Activated T-cell treated with anti-CD3 and anti-CD28 coated beads for 48 hours (primary cell): ENCODE results near the gene HS6ST1.

Source experiments
- DNase-seq: peaks from one replicate; pipeline ENCODE4 v3.0.0-alpha.2; 2020; ENCODE audit warnings: low read depth

HS6ST1 gene, protein sequence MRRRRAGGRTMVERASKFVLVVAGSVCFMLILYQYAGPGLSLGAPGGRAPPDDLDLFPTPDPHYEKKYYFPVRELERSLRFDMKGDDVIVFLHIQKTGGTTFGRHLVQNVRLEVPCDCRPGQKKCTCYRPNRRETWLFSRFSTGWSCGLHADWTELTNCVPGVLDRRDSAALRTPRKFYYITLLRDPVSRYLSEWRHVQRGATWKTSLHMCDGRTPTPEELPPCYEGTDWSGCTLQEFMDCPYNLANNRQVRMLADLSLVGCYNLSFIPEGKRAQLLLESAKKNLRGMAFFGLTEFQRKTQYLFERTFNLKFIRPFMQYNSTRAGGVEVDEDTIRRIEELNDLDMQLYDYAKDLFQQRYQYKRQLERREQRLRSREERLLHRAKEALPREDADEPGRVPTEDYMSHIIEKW

DNA sequence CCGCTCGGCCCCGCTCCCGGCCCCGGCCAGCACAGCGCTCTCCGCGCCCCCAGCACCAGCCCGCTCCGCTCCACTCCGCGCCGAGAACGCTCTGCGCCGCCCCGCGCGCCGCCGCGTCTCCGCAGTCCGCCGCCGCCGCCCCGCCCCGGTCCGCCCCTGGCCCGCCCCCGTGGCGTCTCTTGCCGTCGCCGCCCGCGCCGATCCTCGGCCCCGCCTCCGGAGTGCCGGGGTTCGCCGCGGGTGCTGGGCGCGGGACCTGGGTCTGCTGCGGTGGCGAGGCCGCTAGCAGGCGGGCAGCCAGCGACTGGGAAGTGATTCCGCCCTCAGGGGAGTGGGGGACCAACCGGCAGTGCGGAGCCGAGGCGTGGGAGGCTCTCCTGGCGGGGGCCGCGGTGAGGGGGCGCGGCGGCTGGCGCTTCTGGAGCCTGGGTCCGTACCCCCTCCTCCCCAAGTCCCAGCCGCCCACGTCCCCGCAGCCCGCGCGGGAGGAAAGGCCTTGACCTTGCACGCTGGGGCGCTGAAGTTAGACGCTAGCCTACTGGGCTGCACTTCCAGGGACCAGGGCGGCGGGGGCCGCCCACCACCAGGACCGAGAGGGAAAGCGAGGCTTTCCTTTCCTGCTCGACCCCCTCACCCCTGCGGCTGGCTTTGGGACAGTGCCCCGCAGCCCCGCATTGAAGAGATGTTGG lies at the start of gene HS6ST1:
Gene HS6ST1 (minus strand): TSS at position 93 of the 689 bp plus-strand sequence. CDS start 305 bp downstream, outside the sequence.
- DNase-seq: peak; percentile 91

DNA sequence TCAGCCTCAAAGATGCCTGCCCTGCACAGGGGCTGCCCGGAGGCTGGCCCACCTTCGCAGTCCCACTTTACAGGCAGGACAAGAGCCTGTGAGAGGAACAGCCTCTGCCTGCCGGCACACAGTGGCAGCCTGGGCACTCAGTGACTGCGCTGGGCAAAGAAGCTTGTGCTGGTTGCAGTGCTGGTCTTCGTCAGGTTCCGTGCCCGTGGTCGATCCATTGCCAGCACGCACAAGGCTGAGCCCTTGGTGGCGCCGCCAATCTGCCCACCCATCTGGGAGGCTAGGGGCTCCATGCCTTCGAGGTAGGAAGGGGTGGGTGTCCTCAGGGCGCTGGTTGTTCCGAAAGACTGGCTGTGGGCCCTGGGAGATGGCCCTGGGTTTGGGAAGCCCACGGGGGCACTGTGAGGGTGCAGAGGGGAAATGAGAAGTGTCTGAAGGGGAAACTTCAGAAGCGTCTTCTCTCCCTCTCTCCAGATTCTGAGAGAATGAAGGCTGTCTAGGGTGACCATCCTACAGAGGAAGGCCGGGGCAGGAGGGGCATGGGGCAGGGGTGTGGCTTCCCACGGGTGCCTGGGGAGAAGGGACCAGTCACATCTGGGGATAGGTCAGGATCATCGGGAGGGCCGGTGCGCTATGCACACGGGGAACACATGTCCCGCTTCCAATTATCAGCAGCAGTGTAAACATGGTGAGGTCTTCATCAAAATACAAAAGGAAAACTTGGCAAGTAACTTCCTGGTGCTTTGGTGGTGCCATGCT lies 49.1 kb upstream of the HS6ST1 start:
- DNase-seq: no peak

DNA sequence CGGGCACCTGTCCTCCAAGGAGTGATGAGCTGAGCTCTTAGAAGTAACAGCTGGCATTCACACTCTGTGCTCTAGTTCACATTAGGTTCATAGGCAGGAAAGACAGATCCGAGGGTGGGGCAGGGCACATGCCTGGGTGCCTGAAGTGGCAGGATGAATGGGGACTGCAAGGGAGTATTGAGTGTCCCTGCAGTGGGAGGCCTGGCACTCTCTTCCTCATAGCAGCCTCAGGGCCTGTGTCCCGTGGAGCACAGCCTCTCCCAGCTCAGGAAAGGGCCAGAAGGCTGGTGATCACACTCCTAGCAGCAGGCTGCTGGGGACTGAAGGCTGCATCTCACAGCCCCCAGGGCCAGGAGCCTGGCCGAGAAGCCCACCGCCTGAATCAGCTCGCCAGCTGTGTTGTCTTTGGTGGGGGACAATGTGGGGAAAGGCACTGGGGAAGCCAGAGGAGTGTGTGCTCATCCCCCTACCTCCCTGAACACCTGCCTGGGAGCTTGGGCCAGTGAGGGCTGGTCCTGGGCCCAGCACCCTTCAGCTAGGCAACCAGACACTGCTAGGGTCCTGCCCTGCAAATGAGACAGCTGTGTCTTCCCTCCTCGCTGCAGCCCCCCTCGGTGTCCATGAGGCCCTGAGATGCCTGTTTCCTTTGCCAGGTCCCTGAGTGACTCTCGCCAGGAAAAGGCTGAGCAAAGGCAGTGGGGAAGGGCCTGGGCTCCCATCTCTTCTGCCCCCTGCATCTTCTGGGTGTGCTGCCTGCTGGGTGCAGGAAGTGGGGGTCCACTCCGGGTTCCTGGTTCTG lies 48.2 kb upstream of the HS6ST1 start:
- no peak for DNase-seq

DNA sequence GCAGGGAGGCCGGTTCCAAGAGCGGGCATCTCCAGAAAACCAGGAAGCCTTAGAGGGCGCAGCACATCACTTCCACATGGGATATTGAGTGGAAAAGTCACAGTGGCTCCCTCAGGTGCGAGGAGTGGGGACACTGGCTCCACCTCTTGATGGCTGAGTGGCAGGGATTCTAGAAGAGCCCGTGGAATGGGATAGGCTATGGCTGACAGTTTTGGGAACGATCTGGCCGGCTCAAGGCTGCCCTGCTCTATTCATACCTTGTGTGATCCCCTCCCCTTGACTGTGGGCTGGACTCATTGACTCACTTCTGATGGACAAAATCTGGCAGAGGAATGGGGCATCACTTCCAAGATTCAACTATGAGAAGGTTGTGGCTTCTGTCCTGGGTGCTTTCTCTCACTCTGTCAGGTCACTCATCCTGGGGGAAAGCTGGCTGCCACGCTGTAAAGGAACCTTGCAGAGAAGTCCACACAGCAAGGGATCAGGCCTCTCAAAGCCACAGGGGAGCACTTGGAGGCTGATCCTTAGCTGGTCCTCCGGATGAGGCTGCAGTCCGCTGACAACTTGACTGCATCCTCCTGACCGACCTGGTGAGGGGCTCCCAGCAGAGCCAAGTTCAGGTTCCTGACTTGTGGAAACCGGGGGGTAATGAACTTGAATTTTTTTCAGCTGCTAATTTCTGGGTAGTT lies 46.7 kb upstream of the HS6ST1 start:
- no peak for DNase-seq

DNA sequence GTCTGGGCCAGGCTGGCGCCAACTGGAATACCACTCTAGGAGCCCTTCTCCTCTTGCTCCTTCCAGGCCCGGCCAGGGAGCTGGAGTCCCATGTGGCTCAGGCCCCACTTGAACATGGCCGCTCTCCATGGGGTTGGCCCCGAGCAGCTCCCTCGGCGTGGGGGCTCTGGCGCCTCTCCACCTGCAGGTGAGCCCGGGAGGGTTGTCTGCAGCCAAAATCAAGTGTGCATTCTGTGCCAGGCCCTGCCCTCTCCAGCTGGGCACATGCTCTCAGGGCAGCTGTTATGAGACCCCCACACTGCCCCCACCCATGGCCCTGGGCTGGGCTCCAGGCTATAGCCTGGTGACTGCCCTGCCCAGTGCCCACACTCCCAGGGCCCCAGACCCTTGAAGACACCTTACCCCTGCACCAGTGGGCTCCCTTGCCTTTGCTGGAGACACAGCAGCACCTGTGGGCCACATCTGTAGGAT lies 45.8 kb upstream of the HS6ST1 start:
- no peak for DNase-seq

DNA sequence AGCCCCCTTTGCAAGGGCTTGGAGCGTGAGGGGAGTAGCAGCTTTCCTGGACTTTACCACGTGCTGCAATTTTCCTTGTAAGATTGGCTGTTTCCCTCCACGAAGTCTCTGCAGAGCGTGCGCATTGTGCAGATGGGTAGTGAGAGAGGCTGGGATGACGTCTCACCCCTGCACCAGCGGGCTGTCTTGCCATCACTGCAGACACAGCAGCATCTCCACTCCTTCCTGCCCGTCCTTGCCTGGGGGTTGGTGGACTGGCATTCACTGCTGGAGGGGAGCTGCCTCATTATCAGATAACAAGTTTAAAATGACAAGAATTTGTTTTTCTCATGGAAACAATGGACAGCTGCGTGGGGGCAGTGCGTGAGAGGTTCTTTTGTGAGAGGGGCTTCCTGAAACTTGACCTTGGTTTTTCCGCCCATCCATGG lies 45.3 kb upstream of the HS6ST1 start:
- no peak for DNase-seq

DNA sequence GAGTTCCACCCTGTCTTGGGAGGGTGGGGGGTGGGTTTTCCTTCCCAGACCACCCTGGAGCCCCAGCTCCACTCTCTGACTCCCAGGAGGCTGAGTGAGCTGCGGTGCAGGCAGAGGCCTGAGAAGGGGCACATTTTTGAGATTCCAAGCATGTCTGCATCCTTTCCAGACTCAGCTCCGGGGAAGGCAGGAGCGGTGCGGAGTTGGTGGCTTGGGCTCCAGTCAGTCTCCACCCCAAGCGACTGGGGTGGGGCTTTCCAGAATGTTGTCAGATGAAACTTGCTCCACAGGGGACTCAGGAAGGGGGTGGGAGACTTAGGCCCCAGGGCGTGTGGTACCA lies 44.2 kb upstream of the HS6ST1 start:
- DNase-seq: no peak

DNA sequence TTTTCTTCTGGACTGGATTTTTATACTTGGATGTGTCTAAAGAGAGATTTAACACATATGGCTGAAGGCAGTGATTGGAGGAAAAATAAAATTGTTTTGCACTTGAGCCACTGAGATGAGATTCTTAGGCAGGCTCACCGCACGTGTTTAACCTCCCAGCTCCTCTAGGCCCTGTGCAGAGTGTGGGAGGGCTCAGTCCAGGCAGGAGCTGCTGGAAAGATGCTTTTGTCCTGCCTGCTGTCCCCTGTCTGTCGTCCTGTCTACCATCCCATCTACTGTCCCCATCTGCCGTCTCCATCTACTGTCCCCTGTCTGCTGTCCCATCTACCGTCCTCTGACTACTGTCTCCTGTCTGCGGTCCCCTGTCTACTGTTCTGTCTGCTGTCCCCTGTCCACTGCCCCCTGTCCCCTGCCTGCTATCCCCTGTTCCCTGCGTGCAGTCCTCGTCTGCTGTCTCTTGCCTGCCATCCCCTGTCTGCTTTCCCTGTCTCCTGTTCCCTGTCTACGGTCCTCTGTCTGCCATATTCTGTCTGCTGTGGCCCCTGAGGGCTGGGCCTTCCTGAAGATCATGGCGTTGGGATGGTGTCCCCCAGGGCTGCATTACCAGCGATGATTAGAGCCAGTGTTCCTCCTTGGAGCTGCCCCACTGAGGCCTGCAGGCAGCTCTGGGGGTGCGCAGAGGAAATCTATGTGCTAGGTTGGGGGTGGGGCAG lies 43.7 kb upstream of the HS6ST1 start:
- DNase-seq: no peak

DNA sequence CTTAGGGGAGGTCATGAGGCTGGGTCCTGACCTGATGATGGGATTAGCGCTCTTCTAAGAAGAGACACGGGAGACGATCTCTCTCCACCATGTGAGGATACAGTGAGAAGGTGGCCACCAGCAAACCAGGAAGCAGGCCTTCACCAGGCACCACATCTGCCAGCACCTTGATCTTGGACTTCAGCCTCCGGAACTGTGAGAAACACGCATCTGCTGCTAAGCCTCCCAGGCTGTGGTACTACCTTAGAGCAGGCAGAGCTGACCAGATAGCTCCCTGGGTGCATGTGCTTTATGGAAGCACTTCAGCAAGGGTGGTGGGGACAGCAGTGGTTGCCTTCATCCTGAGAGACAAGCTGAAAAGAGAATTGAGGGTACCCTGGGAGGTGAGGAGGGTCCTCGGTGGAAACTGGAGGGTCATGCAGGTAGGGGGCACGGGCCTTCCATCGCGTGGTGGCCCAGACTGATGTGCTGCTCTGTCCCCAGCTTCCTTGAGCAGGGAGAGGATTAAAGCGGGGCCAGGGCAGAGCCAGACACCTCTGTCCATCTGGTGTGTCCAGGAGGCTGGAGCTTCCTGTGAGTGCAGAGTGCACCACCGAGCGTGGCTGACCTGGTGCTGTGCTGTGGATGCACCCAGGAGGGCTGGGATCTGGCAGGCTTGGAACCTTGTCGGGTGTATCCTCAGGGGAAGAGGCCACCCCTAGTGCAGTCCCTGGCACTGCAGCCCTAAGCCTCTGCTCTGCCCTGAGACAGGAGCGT lies 42.9 kb upstream of the HS6ST1 start:
- no peak for DNase-seq

DNA sequence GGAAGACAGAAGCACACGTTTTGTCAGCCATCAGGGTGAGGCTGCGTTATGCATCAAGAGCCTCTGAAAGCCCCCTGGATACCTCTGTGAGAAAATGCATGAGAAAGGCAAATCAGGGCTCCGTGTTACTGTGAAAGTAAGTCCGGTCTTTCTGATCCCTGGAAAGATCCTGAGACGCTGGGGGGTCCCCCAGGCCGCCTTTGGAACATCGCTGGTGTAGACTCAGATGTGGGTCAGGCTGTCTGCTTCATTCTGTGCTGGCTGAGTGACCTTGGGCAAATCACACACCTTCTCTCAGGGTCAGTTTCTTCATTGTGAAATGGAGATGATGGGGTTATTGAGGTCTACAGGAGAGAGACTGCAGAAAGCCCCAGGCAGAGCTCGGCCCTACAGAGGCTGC lies 42.0 kb upstream of the HS6ST1 start:
- DNase-seq: no peak

DNA sequence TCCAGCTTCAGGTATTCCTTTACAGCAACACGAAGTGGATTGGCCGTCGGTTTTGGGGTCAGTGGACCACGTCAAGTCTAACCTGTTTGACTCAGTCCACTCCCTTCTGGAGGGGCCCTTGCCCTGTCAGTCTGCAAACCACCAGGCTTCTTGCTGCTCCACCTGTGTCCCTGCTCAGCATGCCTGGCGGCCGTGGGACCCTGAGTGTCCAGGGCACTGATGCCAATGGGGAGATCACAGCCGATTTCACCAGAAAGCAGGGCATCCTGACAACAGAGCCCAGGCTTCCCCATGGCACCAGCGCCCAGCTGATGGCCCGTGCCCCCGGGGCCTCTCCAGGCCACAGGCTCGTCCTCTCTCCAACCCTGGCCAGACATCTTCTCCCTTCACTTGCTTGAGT lies 41.2 kb upstream of the HS6ST1 start:
- DNase-seq: no peak

DNA sequence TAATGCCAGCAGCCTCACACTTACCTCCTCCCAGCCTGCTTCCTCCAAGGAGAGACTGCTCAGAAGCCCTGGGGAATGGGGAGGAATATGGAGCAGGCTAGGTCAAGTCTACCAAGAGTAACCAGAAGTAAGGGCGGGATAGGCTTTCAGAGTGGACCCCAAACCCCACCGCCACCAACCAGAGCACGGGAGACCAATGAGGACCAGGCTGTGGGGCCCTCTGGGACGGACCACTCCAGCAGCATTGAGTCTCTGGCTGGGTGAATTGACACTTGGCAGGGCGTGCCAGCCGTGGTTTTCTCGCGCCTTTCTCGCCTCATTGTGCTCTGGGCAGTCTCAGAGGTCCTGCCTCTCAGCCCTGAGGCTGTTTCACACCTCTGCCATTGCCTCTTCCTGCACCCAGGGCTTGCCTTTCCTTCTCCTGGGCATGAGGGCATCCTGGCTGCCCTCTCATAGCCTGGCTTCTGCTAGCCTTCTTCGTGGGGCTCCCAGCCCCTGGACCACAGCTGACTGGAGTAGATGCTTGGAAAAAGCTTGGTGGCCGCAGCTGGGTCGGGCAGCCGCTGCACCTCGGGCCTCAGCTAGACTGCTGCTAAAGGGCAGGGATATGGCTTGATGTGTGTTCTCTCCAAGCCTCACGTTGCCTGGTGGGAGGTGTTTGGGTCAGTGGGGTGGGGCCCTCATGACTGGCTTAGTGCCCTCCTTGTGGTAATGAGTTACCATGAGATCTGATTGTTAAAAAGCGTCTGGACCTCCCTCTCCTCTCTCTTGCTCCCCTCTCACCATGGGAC lies 40.5 kb upstream of the HS6ST1 start:
- DNase-seq: no peak

DNA sequence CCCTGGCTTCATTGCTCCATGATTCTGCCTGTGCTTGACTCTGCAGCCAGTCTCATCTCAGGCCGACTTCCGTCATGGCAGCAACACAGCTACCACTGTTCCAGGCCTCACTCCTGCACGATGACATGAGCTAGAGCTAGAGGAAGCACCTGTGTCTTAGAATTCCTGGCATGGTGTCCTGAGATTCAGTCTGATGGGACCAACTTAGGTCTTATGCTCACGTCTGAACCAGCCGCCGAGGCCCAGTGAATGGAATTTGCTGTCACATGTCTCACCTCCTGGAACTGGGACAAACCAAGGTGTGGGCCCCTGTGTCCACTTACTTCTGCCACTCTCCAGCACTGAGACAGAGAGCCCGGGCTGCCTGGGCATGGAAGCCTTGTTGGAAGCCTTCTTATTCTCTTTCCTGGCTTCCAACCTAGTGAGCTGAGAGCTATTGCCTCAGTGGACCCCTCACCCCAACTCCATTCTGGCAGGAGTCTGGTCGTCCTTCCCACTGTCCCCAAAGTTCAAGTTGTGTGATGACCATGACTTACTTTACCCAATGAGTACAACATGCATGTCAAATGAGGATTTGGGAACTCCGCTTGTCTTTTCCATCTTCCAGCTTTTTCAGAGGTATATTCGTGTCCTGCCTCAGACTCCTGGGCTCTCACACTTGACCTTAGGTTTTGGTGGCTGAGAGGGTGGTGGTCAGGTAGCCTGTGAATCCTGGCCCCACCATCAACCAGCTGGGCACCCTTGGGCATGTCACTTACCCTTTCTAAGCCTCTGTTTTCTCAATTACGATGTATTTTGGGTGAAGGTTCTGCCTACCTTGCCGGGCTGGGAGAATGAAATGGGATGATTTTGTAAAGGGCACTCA lies 39.1 kb upstream of the HS6ST1 start:
- DNase-seq: no peak

DNA sequence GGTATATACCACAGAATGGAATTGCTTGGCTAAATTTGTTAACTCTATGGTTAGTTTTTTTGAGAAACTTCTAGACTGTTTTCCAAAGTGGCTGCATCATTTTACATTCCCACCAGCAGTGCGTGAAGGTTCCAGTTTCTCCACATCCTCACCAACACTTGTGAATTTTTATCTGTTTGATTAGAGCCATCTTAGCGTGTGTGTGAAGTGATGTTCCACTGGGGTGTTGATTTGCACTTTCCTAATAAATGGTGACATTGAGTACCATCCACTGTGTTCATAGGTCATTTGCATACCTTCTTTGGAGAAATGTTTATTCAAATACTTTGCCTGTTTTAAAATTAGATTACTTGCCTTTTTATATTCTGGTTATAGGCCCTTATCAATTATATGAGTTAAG lies 37.5 kb upstream of the HS6ST1 start:
- DNase-seq: no peak

DNA sequence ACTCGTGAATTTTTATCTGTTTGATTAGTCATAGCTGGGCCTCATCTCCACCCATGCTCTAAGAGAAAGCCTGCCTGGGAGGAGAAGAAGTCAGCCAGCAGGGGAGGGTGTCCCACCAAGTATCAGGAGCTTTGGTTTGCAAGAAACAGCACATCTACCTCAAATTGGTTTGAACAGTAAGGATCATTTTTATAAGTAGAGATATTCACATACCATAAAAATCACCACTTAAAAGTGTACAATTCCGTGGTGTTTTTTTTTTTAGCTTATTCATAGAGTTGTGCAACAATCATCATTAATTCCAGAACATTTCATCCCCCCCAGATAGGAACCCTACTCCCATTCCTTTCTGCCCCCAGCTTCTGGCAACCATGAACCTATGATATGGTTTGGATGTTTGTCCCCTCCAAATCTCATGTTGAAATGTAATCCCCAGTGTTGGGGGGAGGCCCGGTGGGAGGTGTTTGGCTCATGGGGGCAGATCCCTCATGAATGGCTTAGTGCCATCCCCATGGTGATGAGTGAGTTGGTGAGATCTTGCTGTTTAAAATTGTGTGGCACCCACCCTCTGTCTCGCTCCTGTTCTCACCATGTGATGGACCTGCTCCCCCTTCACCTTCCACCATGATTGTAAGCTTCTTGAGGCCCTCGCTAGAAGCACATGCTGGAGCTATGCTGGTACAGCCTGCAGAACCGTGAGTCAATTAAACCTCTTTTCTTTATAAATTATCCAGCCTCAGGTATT lies 36.2 kb upstream of the HS6ST1 start:
- no peak for DNase-seq

DNA sequence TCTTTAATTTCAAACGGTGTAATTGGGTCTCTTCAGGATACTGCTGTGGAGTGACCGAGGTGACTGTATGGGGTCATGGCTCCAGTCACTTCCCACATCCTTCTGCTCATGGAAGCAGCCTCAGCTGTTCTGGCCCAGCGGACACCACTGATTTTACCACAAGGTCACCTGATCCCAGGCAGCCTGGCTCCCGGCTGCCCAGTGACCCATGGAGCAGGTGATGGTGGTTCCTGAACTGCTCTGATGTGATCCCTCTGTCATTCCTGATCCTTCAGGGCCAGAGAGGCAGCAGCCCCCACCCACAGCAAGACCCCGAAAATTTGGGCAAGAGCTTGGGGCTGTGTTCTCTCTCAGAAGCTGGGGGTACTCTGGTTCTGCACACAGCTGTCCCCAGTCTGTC lies 35.5 kb upstream of the HS6ST1 start:
- DNase-seq: no peak

DNA sequence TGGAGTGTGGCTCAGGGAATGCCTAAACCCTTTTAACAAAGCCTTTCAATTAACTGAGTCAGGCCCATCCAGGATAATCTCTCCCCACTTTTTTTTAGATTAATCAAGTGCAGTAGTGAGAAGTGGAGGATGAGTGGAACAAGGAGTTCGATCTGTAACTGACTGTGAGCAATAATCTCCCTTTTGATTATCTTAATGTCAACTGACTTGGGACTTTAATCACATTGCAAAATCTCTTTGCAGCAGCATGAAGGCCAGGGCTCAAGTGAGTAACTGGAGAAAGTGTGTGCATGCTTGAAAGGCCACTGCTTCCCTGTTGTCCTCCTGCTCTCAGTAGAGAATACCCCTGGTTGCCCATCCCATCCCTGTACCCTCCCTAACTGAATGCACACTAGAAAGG lies 32.1 kb upstream of the HS6ST1 start:
- no peak for DNase-seq
